Right lobe of liver (tissue), 6 donors: ENCODE results near the gene TMEM266. TPM values are rescaled to one million over a fixed set of nuclear protein-coding genes. Genes with fewer than 3 reads are reported as not detected.

ENCODE experiments used
- ATAC-seq, 4 donors: fragments of 200-7000 bp; cut with Tn5 transposase; one replicate each; pipeline ENCODE4 v1.9.1; 2020; ENCODE audit warnings: mild to moderate bottlenecking in 4 of 4, moderate library complexity in 4 of 4
- DNase-seq, 3 donors: peaks; one replicate each; pipeline ENCODE4 v3.0.0-alpha.2; 2020
- H3K27ac ChIP-seq, 3 donors: fragments of 200-600 bp; one replicate each; pipeline ENCODE4 v1.8.0; 2022
- H3K27me3 ChIP-seq, 2 donors: fragments of 200-600 bp; one replicate each; pipeline ENCODE4 v1.8.0; 2022
- H3K36me3 ChIP-seq, 4 donors: fragments of 200-600 bp; sonication (generic) in 1 of 4; one replicate each; pipeline versions ENCODE4 v1.5.1 to v1.8.0; 2017 to 2022; ENCODE audit warnings: control low read depth in 1 of 4
- H3K4me1 ChIP-seq, 4 donors: fragments of 200-600 bp; sonication (generic) in 1 of 4; one replicate each; pipeline versions ENCODE4 v1.5.1 to v1.8.0; 2017 to 2022; ENCODE audit warnings: control low read depth in 1 of 4
- H3K4me3 ChIP-seq, 3 donors: fragments of 200-600 bp; one replicate each; pipeline ENCODE4 v1.8.0; 2022
- H3K9me3 ChIP-seq, 4 donors: fragments of 200-600 bp; sonication (generic) in 1 of 4; one replicate each; pipeline versions ENCODE4 v1.5.1 to v1.8.0; 2017 to 2022; ENCODE audit warnings: control low read depth in 1 of 4
- POLR2A ChIP-seq: fragments of 450-650 bp; IDR thresholded peaks from one replicate; pipeline ENCODE4 v1.6.1; 2017; ENCODE audit warnings: antibody characterized with exemption, mild to moderate bottlenecking
- WGBS: methylation state at CpG from one replicate; pipeline ENCODE4 v1.1.6; 2018; ENCODE audit warnings: low coverage, low lambda C conversion rate; ENCODE audit not compliant: insufficient coverage; ENCODE audit errors: missing lambda C conversion rate; 5-methylcytosine and 5-hydroxymethylcytosine counted together
- intact Hi-C, 2 donors: fragments of 100-400 bp; cut with DNase I; formaldehyde crosslinking; loops; one replicate each; pipeline versions ENCODE4 v1.11.2 to v1.14.1; 2022
- total RNA-seq, 6 experiments: library from RNA; depleted of rRNA in 2 of 6; stranded (reverse); fragments of >200 nt in 2 of 6; fragmentation: NEBNext Ultra II Directional in 3 of 6; extraction: Animal tissue kit (Norgen Biotek cat#: 25700) in 3 of 6; gene quantifications; one replicate each; pipeline versions ENCODE4 v1.1.0 to v1.2.4, GENCODE V29; 2016 to 2023
- TF ChIP-seq, protein P1 (sequence below), 4 donors: fragments of 200-600 bp in 3 of 4; fragments of 450-650 bp in 1 of 4; IDR thresholded peaks; one replicate each; pipeline versions ENCODE4 v1.5.1 to v1.8.0; 2016 to 2022; ENCODE audit warnings: antibody characterized with exemption in 4 of 4, mild to moderate bottlenecking in 2 of 4
- donor health status: DM: no; HTN: yes; CAD: no.
- donor health status: DM: no; HTN: no; CAD: no.
- donor health status: DM: no; HTN: no; CAD: no.
- donor health status: DM: no; HTN: yes; CAD: no.
- donor health status: DM: no; HTN: yes; CAD: no.

The TMEM266 gene
- total RNA-seq, 6 experiments from 2014 or later, result 0.12 to 0.19 TPM; not detected in 4

DNA sequence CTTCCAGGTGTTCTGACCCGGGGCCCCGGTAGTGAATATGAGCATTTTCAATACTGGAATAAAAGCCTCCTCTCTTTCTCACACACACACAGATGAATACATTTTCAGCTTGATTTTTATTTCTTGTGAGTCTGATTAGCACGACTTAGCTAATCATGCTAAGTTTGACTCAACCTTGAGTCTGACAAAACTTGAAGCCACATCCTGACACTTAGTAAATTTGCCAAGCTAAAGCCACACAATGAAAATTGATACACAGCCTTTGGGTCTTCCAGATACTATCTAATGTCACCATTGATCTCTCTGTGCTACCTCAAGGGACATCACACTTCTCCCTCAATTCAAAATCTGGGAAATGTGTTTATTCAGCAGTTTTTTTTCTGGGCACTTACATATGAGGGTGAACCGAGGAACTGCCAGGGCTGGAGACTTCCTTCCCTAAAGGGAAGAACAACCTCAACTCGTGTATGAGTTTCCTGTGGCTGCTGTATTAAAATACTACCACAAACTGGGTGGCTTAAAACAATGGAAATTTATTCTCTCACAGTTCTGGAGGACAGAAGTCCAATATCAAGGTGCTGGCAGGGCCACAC lies 18.6 kb downstream of the TMEM266 start:
- TF ChIP-seq, protein P1, sequence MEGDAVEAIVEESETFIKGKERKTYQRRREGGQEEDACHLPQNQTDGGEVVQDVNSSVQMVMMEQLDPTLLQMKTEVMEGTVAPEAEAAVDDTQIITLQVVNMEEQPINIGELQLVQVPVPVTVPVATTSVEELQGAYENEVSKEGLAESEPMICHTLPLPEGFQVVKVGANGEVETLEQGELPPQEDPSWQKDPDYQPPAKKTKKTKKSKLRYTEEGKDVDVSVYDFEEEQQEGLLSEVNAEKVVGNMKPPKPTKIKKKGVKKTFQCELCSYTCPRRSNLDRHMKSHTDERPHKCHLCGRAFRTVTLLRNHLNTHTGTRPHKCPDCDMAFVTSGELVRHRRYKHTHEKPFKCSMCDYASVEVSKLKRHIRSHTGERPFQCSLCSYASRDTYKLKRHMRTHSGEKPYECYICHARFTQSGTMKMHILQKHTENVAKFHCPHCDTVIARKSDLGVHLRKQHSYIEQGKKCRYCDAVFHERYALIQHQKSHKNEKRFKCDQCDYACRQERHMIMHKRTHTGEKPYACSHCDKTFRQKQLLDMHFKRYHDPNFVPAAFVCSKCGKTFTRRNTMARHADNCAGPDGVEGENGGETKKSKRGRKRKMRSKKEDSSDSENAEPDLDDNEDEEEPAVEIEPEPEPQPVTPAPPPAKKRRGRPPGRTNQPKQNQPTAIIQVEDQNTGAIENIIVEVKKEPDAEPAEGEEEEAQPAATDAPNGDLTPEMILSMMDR (IDR thresholded peaks at IDR 0.05), result no peak
- TF ChIP-seq POLR2A, result no peak
- intact Hi-C loops, result no loop called here
- ATAC-seq, result peak in 1 of 4 donors; percentile 30
- Histone ChIP-seq H3K27me3 (no peaks in the 10 kb centered on the region), H3K36me3 (no peaks in the 10 kb centered on the region), H3K27ac (no peak overlapping the region), H3K4me1 (no peaks in the 10 kb centered on the region), H3K4me3 (no peak overlapping the region), H3K9me3 (no peaks in the 10 kb centered on the region)
- no peak for DNase-seq
- 62% methylated on average over 4 of the region's 5 CpGs for WGBS

DNA sequence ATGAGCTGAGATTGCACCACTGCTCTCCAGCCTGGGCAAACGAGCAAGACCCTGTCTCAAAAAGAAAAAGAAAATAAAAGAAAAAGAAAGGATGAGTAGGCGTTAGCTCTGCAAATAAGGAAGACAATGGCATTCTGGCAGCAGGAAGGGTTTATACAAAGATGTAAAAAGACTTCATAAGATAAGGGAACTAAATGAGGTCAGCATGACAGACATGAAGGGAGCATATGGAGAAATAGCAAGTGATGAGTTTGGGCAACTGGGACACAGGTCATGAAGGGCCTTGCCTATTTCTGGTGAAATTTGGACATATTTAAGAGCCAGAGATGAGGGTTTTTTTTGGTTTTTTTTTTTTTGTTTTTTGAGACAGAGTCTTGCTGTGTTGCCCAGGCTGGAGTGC lies 24.5 kb downstream of the TMEM266 start:
- H3K4me1 ChIP-seq, result no peaks in the 10 kb centered on the region
- no peak overlapping the region for H3K27ac ChIP-seq
- DNase-seq (no peak), ATAC-seq (no peak)
- H3K9me3 ChIP-seq, result no peaks in the 10 kb centered on the region
- TF ChIP-seq, protein P1 (IDR thresholded peaks at IDR 0.05), result no peak
- TF ChIP-seq POLR2A, result no peak
- H3K27me3 ChIP-seq, result no peaks in the 10 kb centered on the region
- intact Hi-C loops, result no loop called here
- no peaks in the 10 kb centered on the region for H3K36me3 ChIP-seq
- 37% methylated on average over 2 of the region's 2 CpGs for WGBS
- no peak overlapping the region for H3K4me3 ChIP-seq

DNA sequence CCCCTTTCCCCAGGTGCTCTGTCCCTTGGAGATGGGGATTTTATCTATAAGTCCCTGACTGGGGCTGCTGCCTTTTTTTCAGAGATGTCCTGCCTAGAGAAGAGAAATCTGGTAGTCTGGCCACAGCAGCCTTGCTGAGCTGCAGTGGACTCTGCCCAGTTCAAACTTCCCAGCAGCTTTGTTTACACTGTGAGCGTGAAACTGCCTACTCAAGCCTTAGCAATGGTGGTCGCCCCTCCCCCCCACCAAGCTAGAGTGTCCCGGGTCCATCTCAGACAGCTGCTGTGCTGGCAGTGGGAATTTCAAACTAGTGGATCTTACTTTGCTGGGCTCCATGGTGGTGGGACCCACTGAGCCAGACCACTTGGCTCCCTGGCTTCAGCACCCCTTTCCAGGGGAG lies 38.9 kb downstream of the TMEM266 start:
- ATAC-seq, result peak in 3 of 4 donors; percentile 31 to 52 (median 45)
- TF ChIP-seq POLR2A, result no peak
- TF ChIP-seq, protein P1 (IDR thresholded peaks at IDR 0.05), result no peak
- Histone ChIP-seq H3K4me1 (peaks cover 0 to 8% (median 0%) of the 10 kb centered on the region in 4 donors), H3K36me3 (no peaks in the 10 kb centered on the region), H3K27ac (no peak overlapping the region), H3K9me3 (no peaks in the 10 kb centered on the region), H3K4me3 (no peak overlapping the region), H3K27me3 (no peaks in the 10 kb centered on the region)
- intact Hi-C loops, result no loop called here
- peak in 2 of 3 donors; percentile 24 to 50 for DNase-seq
- WGBS, result no CpG with 5 or more reads among the region's 3 CpGs

DNA sequence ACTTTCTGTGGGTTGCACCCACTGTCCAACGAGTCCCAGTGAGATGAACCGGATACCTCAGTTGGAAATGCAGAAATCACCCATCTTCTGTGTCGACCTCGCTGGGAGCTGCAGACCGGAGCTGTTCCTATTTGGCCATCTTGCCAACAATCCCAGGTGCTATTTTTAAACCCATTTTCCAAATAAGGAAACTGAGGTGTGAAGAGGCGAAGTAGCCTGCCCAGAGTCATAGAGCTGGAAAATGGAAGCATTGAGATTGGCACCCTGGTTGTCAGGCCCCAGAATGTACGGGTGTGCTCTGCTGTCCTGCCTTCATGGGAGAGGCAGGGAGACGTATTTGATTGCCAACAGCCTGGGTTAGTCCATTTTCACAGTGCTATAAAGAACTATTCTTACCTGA lies 39.6 kb downstream of the TMEM266 start:
- H3K27ac ChIP-seq, result no peak overlapping the region
- TF ChIP-seq, protein P1 (IDR thresholded peaks at IDR 0.05), result no peak
- TF ChIP-seq POLR2A, result no peak
- H3K9me3 ChIP-seq, result no peaks in the 10 kb centered on the region
- no peaks in the 10 kb centered on the region for H3K27me3 ChIP-seq
- intact Hi-C loops, result no loop called here
- no peak overlapping the region for H3K4me3 ChIP-seq
- H3K4me1 ChIP-seq, result peaks cover 0 to 8% (median 0%) of the 10 kb centered on the region in 4 donors
- ATAC-seq, result no peak
- no peaks in the 10 kb centered on the region for H3K36me3 ChIP-seq
- WGBS, result 72% methylated on average over 3 of the region's 8 CpGs
- DNase-seq, result no peak
